Measurements from ENCODE around the gene LRRC74B. TPM values are rescaled to one million over a fixed set of nuclear protein-coding genes. Genes with fewer than 3 reads are reported as not detected.

LRRC74B gene
- total RNA-seq, 4 donors from 2014 or later, result not detected

DNA sequence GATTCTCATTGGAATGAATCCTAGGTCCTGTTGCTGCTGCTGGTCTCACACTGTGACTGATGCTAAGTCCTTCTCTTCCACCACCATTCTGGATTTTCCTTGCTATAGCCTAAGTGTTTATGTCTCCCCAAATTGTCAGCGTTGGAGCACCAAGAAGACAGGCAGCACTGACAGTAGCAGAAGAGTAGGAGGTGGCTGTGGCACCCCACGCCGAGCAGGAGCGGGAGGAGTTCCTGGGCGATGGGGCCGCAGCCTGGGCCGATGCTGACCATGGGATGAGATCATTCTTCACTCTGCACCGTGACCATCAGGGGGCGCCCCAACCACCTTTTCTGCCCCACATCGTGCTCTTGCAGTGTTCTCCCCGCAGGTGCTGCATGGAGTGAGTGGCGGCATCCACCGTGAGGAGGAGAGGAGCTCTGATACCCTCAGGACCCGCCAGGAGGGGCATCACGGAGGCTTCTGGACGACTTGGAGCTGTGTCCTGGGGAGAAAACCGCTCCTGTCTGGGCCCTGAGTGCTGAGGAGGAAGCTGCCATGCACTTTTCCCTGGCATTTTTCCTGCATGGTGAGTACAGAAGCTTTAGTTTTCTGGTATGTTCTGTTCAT lies 57.0 kb downstream of the LRRC74B start:
- Histone ChIP-seq H3K36me3 (no peaks in the 10 kb centered on the region), H3K27me3 (peaks cover 0 to 49% (median 0%) of the 10 kb centered on the region in 4 donors), H3K9me3 (no peaks in the 10 kb centered on the region), H3K4me3 (peak overlapping the region in 1 of 4 donors; percentile 18), H3K4me1 (peaks cover 3 to 7% (median 6%) of the 10 kb centered on the region in 4 donors), H3K27ac (replicated peaks in 1 of 4) (no peak overlapping the region)
- WGBS, result 3% methylated on average over 16 of the region's 17 CpGs
- no peak for TF ChIP-seq POLR2A (IDR thresholded peaks at IDR 0.05; ENCODE audit: low read depth)
- no peak for TF ChIP-seq POLR2AphosphoS5 (IDR thresholded peaks at IDR 0.05)
- peak; percentile 46 to 74 (median 58) for TF ChIP-seq CTCF (IDR thresholded peaks at IDR 0.05)
- no peak for TF ChIP-seq EP300 (IDR thresholded peaks at IDR 0.05)
- intact Hi-C loops (cut with DNase I), result no loop called here
- peak; percentile 94 for DNase-seq (ENCODE audit: extremely low spot score)

DNA sequence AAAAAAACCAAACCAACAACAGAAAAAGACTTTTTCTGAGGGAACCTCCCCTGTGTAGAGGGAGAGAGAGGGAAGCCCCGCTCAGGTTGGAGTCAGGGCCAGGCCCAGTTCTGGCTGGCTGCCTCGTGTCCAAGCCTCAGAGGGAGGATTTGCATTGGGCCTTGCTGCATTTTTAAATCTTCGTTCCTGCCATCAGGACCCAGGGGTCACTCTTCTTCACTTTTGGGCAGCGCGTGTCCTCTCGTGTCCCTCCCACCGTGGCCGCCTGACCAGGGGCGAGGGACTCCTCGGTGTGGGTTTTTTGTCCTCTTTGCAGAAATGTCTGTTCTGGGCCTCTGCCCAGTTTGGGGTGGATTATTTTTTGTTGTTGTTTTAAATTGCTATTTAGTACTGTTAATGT lies 57.9 kb downstream of the LRRC74B start:
- H3K9me3 ChIP-seq, result no peaks in the 10 kb centered on the region
- DNase-seq (ENCODE audit: extremely low spot score), result no peak
- peaks cover 0 to 46% (median 0%) of the 10 kb centered on the region in 4 donors for H3K27me3 ChIP-seq
- TF ChIP-seq CTCF (IDR thresholded peaks at IDR 0.05) (no peak), POLR2AphosphoS5 (IDR thresholded peaks at IDR 0.05) (no peak), EP300 (IDR thresholded peaks at IDR 0.05) (no peak), POLR2A (IDR thresholded peaks at IDR 0.05; ENCODE audit: low read depth) (no peak)
- H3K27ac ChIP-seq (replicated peaks in 1 of 4), result no peak overlapping the region
- no peaks in the 10 kb centered on the region for H3K36me3 ChIP-seq
- WGBS, result 86% methylated on average over 10 of the region's 10 CpGs
- intact Hi-C loops (cut with DNase I), result no loop called here
- H3K4me1 ChIP-seq, result peaks cover 3 to 7% (median 6%) of the 10 kb centered on the region in 4 donors
- H3K4me3 ChIP-seq, result no peak overlapping the region

DNA sequence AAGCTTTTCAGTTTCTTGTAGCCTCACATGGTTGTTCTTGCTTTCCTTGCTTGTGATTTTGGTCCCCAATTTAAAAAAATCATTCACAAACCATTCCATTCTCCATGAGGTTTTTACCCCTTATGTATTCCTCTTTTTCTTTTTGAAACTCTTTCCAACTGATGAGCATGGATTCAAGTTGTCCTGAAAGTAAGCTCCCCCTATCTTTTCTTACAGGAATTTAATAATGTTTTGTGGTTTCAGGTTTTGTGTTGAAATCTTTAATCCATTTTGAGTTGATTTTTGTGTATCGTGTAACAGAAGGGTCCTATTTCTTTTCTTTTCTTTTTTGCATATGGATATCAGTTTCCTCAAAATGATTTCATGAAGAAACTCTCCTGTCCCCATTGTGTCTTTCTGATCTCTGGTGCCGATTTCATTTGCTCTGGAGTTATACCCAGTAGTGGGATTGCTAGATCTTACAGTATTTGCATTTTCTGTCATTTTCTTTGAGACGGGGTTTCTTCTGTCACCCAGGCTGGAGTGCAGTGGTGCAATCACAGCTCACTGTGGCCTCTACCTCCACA lies 58.5 kb downstream of the LRRC74B start:
- Histone ChIP-seq H3K4me3 (no peak overlapping the region), H3K27ac (replicated peaks in 1 of 4) (no peak overlapping the region), H3K4me1 (peaks cover 3 to 7% (median 6%) of the 10 kb centered on the region in 4 donors), H3K9me3 (no peaks in the 10 kb centered on the region), H3K27me3 (peaks cover 0 to 46% (median 0%) of the 10 kb centered on the region in 4 donors), H3K36me3 (no peaks in the 10 kb centered on the region)
- intact Hi-C loops (cut with DNase I), result no loop called here
- TF ChIP-seq POLR2AphosphoS5 (IDR thresholded peaks at IDR 0.05), result no peak
- no peak for TF ChIP-seq POLR2A (IDR thresholded peaks at IDR 0.05; ENCODE audit: low read depth)
- no peak for TF ChIP-seq EP300 (IDR thresholded peaks at IDR 0.05)
- TF ChIP-seq CTCF (IDR thresholded peaks at IDR 0.05), result no peak
- no peak for DNase-seq (ENCODE audit: extremely low spot score)
- WGBS, result 89% methylated on average over 3 of the region's 3 CpGs

DNA sequence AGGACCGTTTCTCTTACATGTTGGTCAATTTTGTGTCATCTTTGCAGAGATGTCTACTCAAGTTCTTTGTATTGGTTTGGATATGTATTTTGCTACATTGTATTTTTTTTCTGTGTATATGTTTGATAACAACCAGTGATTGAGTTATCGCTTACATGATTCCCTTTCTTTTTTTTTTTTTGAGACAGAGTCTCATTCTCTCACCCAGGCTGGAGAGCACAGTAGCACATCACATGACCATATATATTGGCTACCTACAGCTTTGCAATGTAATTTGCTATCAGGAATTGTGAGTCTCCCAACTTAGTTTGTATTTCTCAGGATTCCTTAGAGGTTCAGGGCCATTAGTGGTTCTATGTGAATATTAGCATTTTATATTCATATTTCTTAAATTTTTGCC lies 59.5 kb downstream of the LRRC74B start:
- intact Hi-C loops (cut with DNase I), result no loop called here
- Histone ChIP-seq H3K9me3 (no peaks in the 10 kb centered on the region), H3K36me3 (no peaks in the 10 kb centered on the region), H3K27me3 (peaks cover 0 to 41% (median 0%) of the 10 kb centered on the region in 4 donors), H3K4me1 (peaks cover 3 to 7% (median 6%) of the 10 kb centered on the region in 4 donors), H3K27ac (replicated peaks in 1 of 4) (no peak overlapping the region), H3K4me3 (no peak overlapping the region)
- TF ChIP-seq EP300 (IDR thresholded peaks at IDR 0.05) (no peak), CTCF (IDR thresholded peaks at IDR 0.05) (no peak), POLR2A (IDR thresholded peaks at IDR 0.05; ENCODE audit: low read depth) (no peak), POLR2AphosphoS5 (IDR thresholded peaks at IDR 0.05) (no peak)
- 96% methylated on average over 2 of the region's 2 CpGs for whole genome bisulfite sequencing
- no peak for DNase-seq (ENCODE audit: extremely low spot score)
